Measurements from ENCODE around the gene GRK6.

DNA sequence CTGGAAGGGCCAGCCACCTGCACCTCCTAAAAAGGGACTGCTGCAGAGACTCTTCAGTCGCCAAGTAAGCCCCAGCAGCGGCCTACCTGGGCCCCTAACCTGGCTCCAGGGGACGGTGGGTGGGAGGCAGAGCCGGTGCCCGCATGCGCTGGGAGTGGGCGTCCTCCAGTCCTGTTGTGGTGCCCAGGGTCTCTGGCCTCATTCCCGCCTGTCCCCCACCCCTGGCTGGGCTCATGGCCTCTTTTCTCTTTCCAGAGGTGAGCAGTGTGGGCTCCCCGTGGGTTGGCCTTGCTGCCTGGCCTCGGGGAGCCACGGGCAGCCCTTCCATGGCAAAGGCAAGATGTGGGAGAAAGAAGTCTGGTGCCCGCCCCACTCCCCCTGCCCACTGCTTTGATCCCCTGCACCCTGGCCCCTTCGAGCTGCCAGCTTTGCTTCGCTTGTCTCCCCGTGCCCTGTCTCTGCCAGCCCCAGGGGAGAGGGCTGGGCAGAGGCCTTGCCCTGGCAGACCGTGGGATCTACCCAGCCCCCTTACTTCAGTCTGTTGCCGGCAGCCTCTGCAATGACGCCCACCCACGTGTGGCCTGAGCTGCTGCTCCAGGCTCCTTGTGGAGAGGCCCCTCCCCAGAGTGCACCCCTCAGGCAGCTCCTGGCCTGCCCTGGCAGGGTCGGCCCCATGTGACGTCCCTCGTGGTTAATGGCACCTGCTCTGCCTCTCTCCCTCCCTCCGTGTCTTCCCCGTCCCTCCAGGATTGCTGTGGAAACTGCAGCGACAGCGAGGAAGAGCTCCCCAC, 14.7 kb downstream of the GRK6 start:
- no peak for TF ChIP-seq CTCF (IDR thresholded peaks at IDR 0.05)
- no peak for TF ChIP-seq EP300 (IDR thresholded peaks at IDR 0.05)

All from tibial nerve (tissue), 4 donors.